ENCODE results near the gene DAP3. TPM values are rescaled to one million over a fixed set of nuclear protein-coding genes. Genes with fewer than 3 reads are reported as not detected.

The DAP3 gene
- total and polyA plus RNA-seq, 2 of the 13 experiments (the other 11 are each of a cell fraction or from before 2014, with no cell fraction given), result 129 to 133 TPM

GRCh38 chr1:155688324-155689080 lies 389 bp upstream of the DAP3 start, which contains the start of gene YY1AP1 (continued):
- TF ChIP-seq ZBTB49 (CRISPR knock-in tag; IDR thresholded peaks at IDR 0.05; ENCODE audit: borderline replicate concordance) (0 out of 2 replicates have a peak, but pooled peaks have one; percentile 21), ZSCAN22 (CRISPR knock-in tag; IDR thresholded peaks at IDR 0.05) (no peak), PLRG1 (conservative IDR thresholded peaks at IDR 0.05) (no peak), ZNF549 (CRISPR knock-in tag; IDR thresholded peaks at IDR 0.05) (no peak), GLI4 (CRISPR knock-in tag; IDR thresholded peaks at IDR 0.05; ENCODE audit: borderline replicate concordance) (no peak), ZNF510 (CRISPR knock-in tag; IDR thresholded peaks at IDR 0.05; ENCODE audit: low read depth) (no peak; the same call in 1 of the 2 replicates), ZNF224 (CRISPR knock-in tag; IDR thresholded peaks at IDR 0.05) (peak; percentile 90; the same call in 1 of the 2 replicates), CEBPZ (IDR thresholded peaks at IDR 0.05; ENCODE audit: low read length) (no peak), NFE2L1 (CRISPR knock-in tag; IDR thresholded peaks at IDR 0.05; ENCODE audit: borderline replicate concordance) (no peak), ATF1 (CRISPR knock-in tag; IDR thresholded peaks at IDR 0.05) (no peak), BATF2 (CRISPR knock-in tag; IDR thresholded peaks at IDR 0.05) (no peak), ZNF138 (CRISPR knock-in tag; IDR thresholded peaks at IDR 0.05; ENCODE audit: low read depth) (peak; percentile 51; the same call in 1 of the 2 replicates), TIGD3 (CRISPR knock-in tag; IDR thresholded peaks at IDR 0.05; ENCODE audit: borderline replicate concordance) (peak; percentile 44; the same call in 1 of the 2 replicates), ZNF550 (CRISPR knock-in tag; IDR thresholded peaks at IDR 0.05; ENCODE audit: borderline replicate concordance) (no peak; the same call in 1 of the 2 replicates), ZNF326 (CRISPR knock-in tag; IDR thresholded peaks at IDR 0.05; ENCODE audit: borderline replicate concordance) (no peak), KLF9 (CRISPR knock-in tag; IDR thresholded peaks at IDR 0.05; ENCODE audit: low read depth) (no peak), ZBTB20 (CRISPR knock-in tag; IDR thresholded peaks at IDR 0.05; ENCODE audit: borderline replicate concordance, low read depth) (no peak), ZNF160 (CRISPR knock-in tag; IDR thresholded peaks at IDR 0.05) (no peak), FOXM1 (CRISPR knock-in tag; IDR thresholded peaks at IDR 0.05) (no peak), IRF2 (CRISPR knock-in tag; IDR thresholded peaks at IDR 0.05) (no peak), ATF2 (CRISPR knock-in tag; IDR thresholded peaks at IDR 0.05) (no peak)
